H9 (cell line): Measurements from ENCODE around the gene IZUMO4. TPM values are rescaled to one million over a fixed set of nuclear protein-coding genes. Genes with fewer than 3 reads are reported as not detected.
A peak's percentile ranks its signal among the peaks of the same experiment; 100 is the strongest.

Source experiments
- DNase-seq: peaks from one replicate; pipeline ENCODE4 v3.0.0-alpha.2; 2017
- H2AFZ ChIP-seq: one replicate; pipeline ENCODE4 v1.6.1; 2013; ENCODE audit warnings: mild to moderate bottlenecking, low read length, control low read depth, moderate library complexity
- H2AK5ac ChIP-seq: 2 replicates; pipeline ENCODE4 v1.6.1; 2013; ENCODE audit warnings: low read length, control low read depth, mixed read lengths; ENCODE audit not compliant: insufficient read length
- H2BK120ac ChIP-seq: one replicate; pipeline ENCODE4 v1.6.1; 2013; ENCODE audit warnings: low read depth, mild to moderate bottlenecking, low read length, control low read depth, inconsistent platforms; ENCODE audit not compliant: poor library complexity, severe bottlenecking
- H2BK12ac ChIP-seq: 2 replicates; pipeline ENCODE4 v1.6.1; 2013; ENCODE audit warnings: low read length, control low read depth, mixed read lengths, low read depth; ENCODE audit not compliant: insufficient read length
- H2BK15ac ChIP-seq: 2 replicates; pipeline ENCODE4 v1.6.1; 2013; ENCODE audit warnings: low read depth, low read length, control low read depth
- H2BK20ac ChIP-seq: one replicate; pipeline ENCODE4 v1.6.1; 2013; ENCODE audit warnings: low read depth, mild to moderate bottlenecking, low read length, control low read depth, inconsistent platforms; ENCODE audit not compliant: poor library complexity, severe bottlenecking
- H2BK5ac ChIP-seq: 2 replicates; pipeline ENCODE4 v1.6.1; 2013; ENCODE audit warnings: low read length, control low read depth, mixed read lengths; ENCODE audit not compliant: insufficient read length
- H3K14ac ChIP-seq: 2 replicates; pipeline ENCODE4 v1.6.1; 2013; ENCODE audit warnings: low read length, control low read depth; ENCODE audit not compliant: insufficient read depth
- H3K18ac ChIP-seq: 2 replicates; pipeline ENCODE4 v1.6.1; 2013; ENCODE audit warnings: low read depth, mild to moderate bottlenecking, mixed read lengths, low read length, control low read depth; ENCODE audit not compliant: insufficient read length
- H3K23ac ChIP-seq: 2 replicates; pipeline ENCODE4 v1.6.1; 2013; ENCODE audit warnings: low read length, control low read depth, mixed read lengths, low read depth; ENCODE audit not compliant: insufficient read length
- H3K23me2 ChIP-seq: 2 replicates; pipeline ENCODE4 v1.6.1; 2013; ENCODE audit warnings: low read depth, mild to moderate bottlenecking, mixed read lengths, low read length, control low read depth; ENCODE audit not compliant: insufficient read length, poor library complexity, severe bottlenecking
- H3K27ac ChIP-seq: 2 replicates; pipeline ENCODE4 v1.5.1; 2013; ENCODE audit warnings: low read length, control low read depth, mixed read lengths, low read depth; ENCODE audit not compliant: insufficient read length
- H3K27me3 ChIP-seq: 2 replicates; pipeline ENCODE4 v1.6.1; 2013; ENCODE audit warnings: low read length, control low read depth, inconsistent platforms; ENCODE audit not compliant: insufficient read depth
- H3K4ac ChIP-seq: 2 replicates; pipeline ENCODE4 v1.6.1; 2013; ENCODE audit warnings: low read depth, mild to moderate bottlenecking, control low read depth, inconsistent platforms, low read length, moderate library complexity
- H3K4me1 ChIP-seq: 2 replicates; pipeline ENCODE4 v1.6.1; 2013; ENCODE audit warnings: low read length, control low read depth, inconsistent platforms; ENCODE audit not compliant: insufficient read depth
- H3K4me2 ChIP-seq: 2 replicates; pipeline ENCODE4 v1.6.1; 2013; ENCODE audit warnings: low read length, control low read depth, mixed read lengths; ENCODE audit not compliant: insufficient read length, insufficient read depth
- H3K56ac ChIP-seq: 2 replicates; pipeline ENCODE4 v1.6.1; 2013; ENCODE audit warnings: low read depth, mild to moderate bottlenecking, mixed read lengths, low read length, control low read depth; ENCODE audit not compliant: insufficient read length
- H3K79me1 ChIP-seq: 2 replicates; pipeline ENCODE4 v1.6.1; 2013; ENCODE audit warnings: low read depth, mild to moderate bottlenecking, moderate library complexity, low read length, control low read depth, inconsistent platforms; ENCODE audit not compliant: insufficient read depth, poor library complexity, severe bottlenecking
- H3K79me2 ChIP-seq: 2 replicates; pipeline ENCODE4 v1.6.1; 2013; ENCODE audit warnings: low read length, control low read depth, inconsistent platforms; ENCODE audit not compliant: insufficient read depth
- H3K9ac ChIP-seq: 2 replicates; pipeline ENCODE4 v1.6.1; 2013; ENCODE audit warnings: low read length, control low read depth, mixed read lengths; ENCODE audit not compliant: insufficient read length; ENCODE audit errors: extremely low read depth
- H3K9me3 ChIP-seq: one replicate; pipeline ENCODE4 v1.6.1; 2013; ENCODE audit warnings: low read depth, low read length, inconsistent platforms; ENCODE audit not compliant: control insufficient read depth
- H3T11ph ChIP-seq: one replicate; pipeline ENCODE4 v1.6.1; 2013; ENCODE audit warnings: mild to moderate bottlenecking, low read length, control low read depth, inconsistent platforms
- H4K20me1 ChIP-seq: one replicate; pipeline ENCODE4 v1.6.1; 2013; ENCODE audit not compliant: control insufficient read depth, insufficient read length, insufficient read depth
- H4K5ac ChIP-seq: 2 replicates; pipeline ENCODE4 v1.6.1; 2013; ENCODE audit warnings: low read depth, mild to moderate bottlenecking, mixed read lengths, low read length, control low read depth; ENCODE audit not compliant: insufficient read length
- H4K8ac ChIP-seq: replicated peaks from 2 replicates; pipeline ENCODE4 v1.6.1; 2013; ENCODE audit warnings: low read length, control low read depth, mixed read lengths, low read depth; ENCODE audit not compliant: insufficient read length
- H4K91ac ChIP-seq: 2 replicates; pipeline ENCODE4 v1.6.1; 2013; ENCODE audit warnings: low read depth, mild to moderate bottlenecking, moderate library complexity, mixed read lengths, low read length, control low read depth; ENCODE audit not compliant: insufficient read length
- H3K27ac Mint-ChIP-seq, 3 experiments: 2 replicates in 2 of 3; 3 replicates in 1 of 3; pipeline ENCODE4 v1.8.0; 2020 to 2021; ENCODE audit warnings: mixed read lengths in 3 of 3, mild to moderate bottlenecking in 1 of 3, moderate library complexity in 1 of 3
- H3K27me3 Mint-ChIP-seq: 2 replicates; pipeline ENCODE4 v1.8.0; 2021; ENCODE audit warnings: low read depth, mild to moderate bottlenecking, moderate library complexity, mixed read lengths
- H3K36me3 Mint-ChIP-seq, 3 experiments: 2 replicates in 2 of 3; 3 replicates in 1 of 3; pipeline ENCODE4 v1.8.0; 2020 to 2021; ENCODE audit warnings: low read depth in 3 of 3, mixed read lengths in 3 of 3; ENCODE audit not compliant: insufficient read depth in 1 of 3
- H3K4me1 Mint-ChIP-seq, 2 experiments: 2 replicates each; pipeline ENCODE4 v1.8.0; 2020; ENCODE audit warnings: mixed read lengths in 2 of 2
- H3K4me3 Mint-ChIP-seq, 2 experiments: 2 replicates in 1 of 2; 3 replicates in 1 of 2; pipeline ENCODE4 v1.8.0; 2020 to 2021; ENCODE audit warnings: mild to moderate bottlenecking in 2 of 2, mixed read lengths in 2 of 2, moderate library complexity in 1 of 2
- H3K9me3 Mint-ChIP-seq, 2 experiments: 2 replicates in 1 of 2; 3 replicates in 1 of 2; pipeline ENCODE4 v1.8.0; 2020; ENCODE audit warnings: mild to moderate bottlenecking in 2 of 2, mixed read lengths in 2 of 2, moderate library complexity in 1 of 2
- WGBS: extraction: QIAGEN DNeasy Blood & Tissue Kit; methylation state at CpG from one replicate; pipeline ENCODE4 v1.1.7; 2013; ENCODE audit warnings: missing lambda C conversion rate, low lambda C conversion rate, mixed read lengths; ENCODE audit not compliant: insufficient read length; ENCODE audit errors: extremely low coverage; 5-methylcytosine and 5-hydroxymethylcytosine counted together
- total RNA-seq: library from RNA; stranded (reverse); gene quantifications from 2 replicates; pipeline ENCODE4 v1.2.1, GENCODE V29; 2021
- TF ChIP-seq, protein P1 (sequence below): fragments of 200-600 bp; sonication (generic); conservative IDR thresholded peaks from 3 replicates; pipeline ENCODE4 v1.8.0; 2021; ENCODE audit warnings: antibody characterized with exemption, mild to moderate bottlenecking

IZUMO4 gene
- total RNA-seq, 1 experiment from 2014 or later, result 2.1 TPM

DNA sequence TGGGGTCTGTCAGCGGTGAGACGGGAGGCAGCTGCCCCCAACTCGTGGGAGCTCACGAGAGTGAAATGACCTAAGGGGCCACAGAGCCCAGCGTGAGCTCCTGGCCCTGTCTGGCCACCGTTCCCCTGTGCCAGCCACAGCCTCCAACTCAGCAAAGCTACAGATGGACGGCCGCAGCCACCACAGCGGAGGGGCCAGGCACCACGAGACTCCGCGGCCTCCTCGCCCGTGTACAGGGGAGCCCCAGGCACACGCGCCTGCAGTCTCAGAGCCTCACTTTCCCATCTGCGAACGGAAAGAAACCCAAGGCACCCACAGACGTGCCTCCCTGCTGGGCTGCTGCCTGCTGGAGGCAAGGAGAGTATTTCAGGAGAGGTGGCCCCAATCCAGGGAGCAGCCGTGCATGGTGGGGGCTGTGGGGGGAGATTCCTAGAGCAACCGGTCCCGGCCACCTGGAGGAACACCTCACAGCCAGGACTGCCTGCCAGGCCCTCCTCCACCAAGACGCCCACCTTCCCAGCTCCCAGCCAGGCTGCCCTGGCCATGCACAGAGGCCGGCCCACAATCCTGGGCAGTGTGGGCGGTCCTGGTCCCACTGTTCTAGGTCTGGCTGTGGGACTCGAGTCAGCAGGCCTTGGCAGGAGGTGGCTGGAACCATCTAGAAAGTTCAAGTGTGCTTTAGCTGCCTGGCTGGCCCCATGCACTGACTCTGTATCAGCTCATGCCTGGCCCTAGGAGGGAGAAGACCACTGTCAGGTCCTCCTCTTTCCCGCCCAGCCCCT lies 47.6 kb upstream of the IZUMO4 start:
- peaks cover 2% of the 10 kb centered on the region for H4K20me1 ChIP-seq
- peak; percentile 26 for DNase-seq
- no peaks in the 10 kb centered on the region for H3K27me3 Mint-ChIP-seq
- H4K5ac ChIP-seq, result no peak overlapping the region
- H3K27me3 ChIP-seq, result no peaks in the 10 kb centered on the region
- no peak overlapping the region for H3K56ac ChIP-seq
- H2BK120ac ChIP-seq, result no peak overlapping the region
- no peak overlapping the region for H2BK5ac ChIP-seq
- H3K36me3 Mint-ChIP-seq, result peaks cover 0 to 4% (median 4%) of the 10 kb centered on the region in 3 experiments; a peak in 2 of 7 replicates
- no peak overlapping the region for H2BK15ac ChIP-seq
- H3K23me2 ChIP-seq, result peaks cover 9% of the 10 kb centered on the region
- H4K8ac ChIP-seq, result no peak overlapping the region
- no peak overlapping the region for H3K27ac Mint-ChIP-seq
- H3K23ac ChIP-seq, result no peak overlapping the region
- H3T11ph ChIP-seq, result no peak overlapping the region
- H2AFZ ChIP-seq, result no peak overlapping the region
- TF ChIP-seq, protein P1, sequence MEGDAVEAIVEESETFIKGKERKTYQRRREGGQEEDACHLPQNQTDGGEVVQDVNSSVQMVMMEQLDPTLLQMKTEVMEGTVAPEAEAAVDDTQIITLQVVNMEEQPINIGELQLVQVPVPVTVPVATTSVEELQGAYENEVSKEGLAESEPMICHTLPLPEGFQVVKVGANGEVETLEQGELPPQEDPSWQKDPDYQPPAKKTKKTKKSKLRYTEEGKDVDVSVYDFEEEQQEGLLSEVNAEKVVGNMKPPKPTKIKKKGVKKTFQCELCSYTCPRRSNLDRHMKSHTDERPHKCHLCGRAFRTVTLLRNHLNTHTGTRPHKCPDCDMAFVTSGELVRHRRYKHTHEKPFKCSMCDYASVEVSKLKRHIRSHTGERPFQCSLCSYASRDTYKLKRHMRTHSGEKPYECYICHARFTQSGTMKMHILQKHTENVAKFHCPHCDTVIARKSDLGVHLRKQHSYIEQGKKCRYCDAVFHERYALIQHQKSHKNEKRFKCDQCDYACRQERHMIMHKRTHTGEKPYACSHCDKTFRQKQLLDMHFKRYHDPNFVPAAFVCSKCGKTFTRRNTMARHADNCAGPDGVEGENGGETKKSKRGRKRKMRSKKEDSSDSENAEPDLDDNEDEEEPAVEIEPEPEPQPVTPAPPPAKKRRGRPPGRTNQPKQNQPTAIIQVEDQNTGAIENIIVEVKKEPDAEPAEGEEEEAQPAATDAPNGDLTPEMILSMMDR, result no peak
- no peak overlapping the region for H3K14ac ChIP-seq
- no peaks in the 10 kb centered on the region for H3K4me1 ChIP-seq
- no peak overlapping the region for H2BK20ac ChIP-seq
- H3K9me3 ChIP-seq, result no peaks in the 10 kb centered on the region
- H3K9me3 Mint-ChIP-seq, result no peaks in the 10 kb centered on the region
- no peak overlapping the region for H3K18ac ChIP-seq
- peak overlapping the region; percentile 65 for H3K4me2 ChIP-seq
- H3K4ac ChIP-seq, result no peak overlapping the region
- no peak overlapping the region for H4K91ac ChIP-seq
- no peak overlapping the region for H3K9ac ChIP-seq
- H2BK12ac ChIP-seq, result no peak overlapping the region
- H3K4me1 Mint-ChIP-seq, result peaks cover 4 to 5% of the 10 kb centered on the region in 2 experiments; a peak in 3 of 4 replicates
- H3K79me1 ChIP-seq, result peaks cover 3% of the 10 kb centered on the region
- H3K27ac ChIP-seq, result no peak overlapping the region
- H3K79me2 ChIP-seq, result peaks cover 11% of the 10 kb centered on the region; the same call in 1 of the 2 replicates
- no CpG with 5 or more reads among the region's 27 CpGs for WGBS
- peak overlapping the region; percentile 72 to 86; a peak in 4 of 5 replicates for H3K4me3 Mint-ChIP-seq
- no peak overlapping the region for H2AK5ac ChIP-seq
